Activated CD8-positive, alpha-beta memory T cell treated with anti-CD3 and anti-CD28 coated beads for 36 hours (primary cell): Measurements from ENCODE around the gene KANK4. TPM values are rescaled to one million over a fixed set of nuclear protein-coding genes. Genes with fewer than 3 reads are reported as not detected.
"Not testable (repeated sequence)": the region's sequence is repeated elsewhere in the genome, so short reads cannot be mapped to it uniquely, and the experiment has no call there.

ENCODE experiments used
- CTCF ChIA-PET: fragments of 350-600 bp; sonication (Branson Sonifier 250); formaldehyde crosslinking; loops from one replicate; lab custom pipeline; 2021; ENCODE audit warnings: antibody characterized with exemption; lab: Charles Lee
- POLR2A ChIA-PET: fragments of 350-600 bp; sonication (Branson Sonifier 250); formaldehyde crosslinking; loops from one replicate; lab custom pipeline; 2021; ENCODE audit warnings: antibody characterized with exemption; lab: Charles Lee
- total RNA-seq, 2 experiments: library from RNA; stranded (reverse); gene quantifications; one replicate each; pipeline ENCODE4 v1.2.3, GENCODE V29; 2021

The KANK4 gene
- total RNA-seq, 2 experiments from 2014 or later: not detected

- ChIA-PET POLR2A (no interaction called here), CTCF (no interaction called here)
These were observed 71.7 kb downstream of the KANK4 start for GRCh38 chr1:62247391-62248168.

- POLR2A ChIA-PET: no interaction called here
These were observed 74.0 kb downstream of the KANK4 start for GRCh38 chr1:62245201-62245600.

GRCh38 chr1:62244380-62244779, 74.9 kb downstream of the KANK4 start:
- POLR2A ChIA-PET, CTCF ChIA-PET: not testable (repeated sequence)

More at GRCh38 chr1:62245201-62245600, 74.0 kb downstream of the KANK4 start:
- CTCF ChIA-PET: no interaction called here

- CTCF ChIA-PET: no interaction called here
- POLR2A ChIA-PET: no interaction called here
These were observed 77.7 kb downstream of the KANK4 start for GRCh38 chr1:62241371-62242131.

- CTCF ChIA-PET: no interaction called here
These were observed 78.4 kb downstream of the KANK4 start for GRCh38 chr1:62240651-62241370.

GRCh38 chr1:62239652-62240403, 79.4 kb downstream of the KANK4 start:
- CTCF ChIA-PET, POLR2A ChIA-PET: not testable (repeated sequence)

More at GRCh38 chr1:62240651-62241370, 78.4 kb downstream of the KANK4 start:
- POLR2A ChIA-PET: no interaction called here

- CTCF ChIA-PET: no interaction called here
- POLR2A ChIA-PET: no interaction called here
These were observed 80.7 kb downstream of the KANK4 start for GRCh38 chr1:62238507-62238906.

- POLR2A ChIA-PET: no interaction called here
- CTCF ChIA-PET: no interaction called here
These were observed 81.3 kb downstream of the KANK4 start for GRCh38 chr1:62237950-62238374.

- POLR2A ChIA-PET: no interaction called here
- CTCF ChIA-PET: interaction anchor here (1.0 kb wide), 1 partner anchor 62 kb away, joined by 6 read pairs; no protein-coding TSS in a partner anchor
These were observed 81.9 kb downstream of the KANK4 start for GRCh38 chr1:62237361-62237760.

GRCh38 chr1:62235576-62235975, 83.7 kb downstream of the KANK4 start:
- ChIA-PET POLR2A (no interaction called here), CTCF (interaction anchor here (1.1 kb wide), 1 partner anchor 10 kb away, joined by 3 read pairs; no protein-coding TSS in a partner anchor)

GRCh38 chr1:62234688-62235087, 84.5 kb downstream of the KANK4 start:
- POLR2A ChIA-PET: no interaction called here
- CTCF ChIA-PET: no interaction called here

- CTCF ChIA-PET: interaction anchor here (0.6 kb wide), 1 partner anchor 74 kb away, joined by 3 read pairs; no protein-coding TSS in a partner anchor
These were observed 85.2 kb downstream of the KANK4 start for GRCh38 chr1:62233926-62234450.

GRCh38 chr1:62232871-62233278, 86.4 kb downstream of the KANK4 start:
- POLR2A ChIA-PET: no interaction called here
- CTCF ChIA-PET: no interaction called here

More at GRCh38 chr1:62233926-62234450, 85.2 kb downstream of the KANK4 start:
- POLR2A ChIA-PET: no interaction called here

- CTCF ChIA-PET: no interaction called here
These were observed 88.5 kb downstream of the KANK4 start for GRCh38 chr1:62230718-62231117.

GRCh38 chr1:62229932-62230331, 89.3 kb downstream of the KANK4 start:
- CTCF ChIA-PET: no interaction called here
- POLR2A ChIA-PET: no interaction called here

More at GRCh38 chr1:62230718-62231117, 88.5 kb downstream of the KANK4 start:
- POLR2A ChIA-PET: no interaction called here

- CTCF ChIA-PET: no interaction called here
These were observed 89.8 kb downstream of the KANK4 start for GRCh38 chr1:62229468-62229867.

GRCh38 chr1:62228883-62229187, 90.4 kb downstream of the KANK4 start:
- ChIA-PET CTCF (no interaction called here), POLR2A (no interaction called here)

More at GRCh38 chr1:62229468-62229867, 89.8 kb downstream of the KANK4 start:
- POLR2A ChIA-PET: no interaction called here

- ChIA-PET CTCF (no interaction called here), POLR2A (no interaction called here)
These were observed 90.9 kb downstream of the KANK4 start for GRCh38 chr1:62228136-62228882.
